GM18520 (cell line): ENCODE measurements around the gene RBM26.
A peak's percentile ranks its signal among the peaks of the same experiment; 100 is the strongest.
"Not testable (repeated sequence)": the region's sequence is repeated elsewhere in the genome, so short reads cannot be mapped to it uniquely, and the experiment has no call there.

Experiments used
- ATAC-seq: cut with Tn5 transposase; IDR thresholded peaks from one replicate; pipeline ENCODE4 v1.9.1; 2021; ENCODE audit not compliant: unreplicated experiment

Gene RBM26

DNA sequence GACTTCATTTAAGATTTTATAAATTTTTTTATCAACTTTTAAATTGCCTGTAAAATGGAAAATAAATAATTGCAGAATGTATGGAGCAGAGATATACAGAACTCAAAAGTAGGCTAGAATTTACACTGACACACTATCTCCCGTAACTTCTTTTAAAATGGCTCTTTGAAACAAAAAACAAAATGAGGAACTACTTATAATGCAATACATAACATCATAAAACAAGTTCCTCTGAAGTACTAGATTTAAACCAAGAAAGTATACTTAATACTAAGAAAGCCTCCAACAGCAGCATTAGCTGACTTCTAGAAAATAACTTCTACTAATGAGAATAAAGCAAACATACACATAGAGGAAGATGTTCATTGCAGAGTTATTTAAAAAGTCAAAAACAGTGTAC lies 17.0 kb downstream of the RBM26 start:
- no peak for ATAC-seq

GRCh38 chr13:79387853-79388252 lies 18.2 kb downstream of the RBM26 start:
- ATAC-seq: no peak

DNA sequence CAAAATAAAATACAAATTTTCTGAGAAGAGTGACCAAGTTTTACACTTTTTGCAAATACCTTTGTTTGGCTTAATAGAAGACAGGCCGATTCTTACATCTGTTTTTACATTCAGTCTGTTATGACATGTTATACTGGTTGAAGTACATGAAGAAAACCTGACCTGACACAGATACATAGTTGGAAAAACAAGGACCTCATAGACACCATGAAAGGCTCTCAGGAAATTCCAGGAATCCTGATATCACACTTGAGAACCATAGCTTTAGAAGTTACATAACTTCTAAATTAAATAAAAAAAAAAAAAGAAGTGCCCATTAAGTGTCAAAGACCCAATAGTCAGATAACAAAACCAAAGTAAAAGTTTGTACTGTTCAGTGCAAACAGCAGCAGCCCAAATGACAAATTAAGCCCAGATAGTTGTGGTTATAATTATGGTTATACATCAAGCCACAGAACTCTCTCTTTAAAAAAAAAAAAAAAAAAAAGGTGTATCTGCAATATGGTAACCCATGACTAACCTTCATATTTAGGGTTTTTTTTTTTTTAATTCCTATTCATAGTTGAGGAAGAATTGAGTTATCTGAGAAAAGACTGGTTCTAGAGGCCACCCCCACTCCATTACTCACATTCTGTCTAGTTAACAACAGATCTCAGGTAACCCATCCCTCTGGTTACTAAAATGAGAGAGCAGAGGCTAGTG lies 19.8 kb downstream of the RBM26 start:
- no peak for ATAC-seq

- peak; percentile 86 for ATAC-seq
Measured at GRCh38 chr13:79385694-79386093, 20.4 kb downstream of the RBM26 start.

DNA sequence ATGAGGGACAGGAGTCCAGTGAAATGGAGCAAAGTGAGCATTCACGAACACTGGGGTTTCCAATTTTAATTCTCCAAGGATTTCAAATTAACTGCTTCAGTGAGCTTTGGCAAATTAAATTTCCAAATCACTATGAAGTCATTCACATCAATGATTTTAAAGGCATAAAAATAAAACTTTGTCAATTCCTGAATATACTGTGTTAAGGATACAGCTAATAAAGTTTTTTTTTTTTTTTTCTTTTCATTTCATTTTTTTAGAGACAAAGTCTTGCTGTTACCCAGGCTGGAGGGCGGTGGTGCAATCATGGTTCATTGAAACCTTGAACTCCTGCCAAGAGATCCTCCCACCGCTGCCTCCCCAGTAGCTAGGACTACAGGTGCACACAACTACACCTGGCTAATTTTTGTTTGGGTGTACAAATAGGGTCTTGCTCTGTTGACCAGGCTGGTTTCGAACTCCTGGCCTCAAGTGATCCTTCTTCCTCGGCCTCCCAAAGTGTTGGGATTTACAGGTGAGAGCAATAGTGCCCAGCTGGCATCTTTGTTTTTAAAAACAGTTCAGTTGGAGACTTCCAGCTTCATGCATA lies 21.9 kb downstream of the RBM26 start:
- no peak for ATAC-seq

DNA sequence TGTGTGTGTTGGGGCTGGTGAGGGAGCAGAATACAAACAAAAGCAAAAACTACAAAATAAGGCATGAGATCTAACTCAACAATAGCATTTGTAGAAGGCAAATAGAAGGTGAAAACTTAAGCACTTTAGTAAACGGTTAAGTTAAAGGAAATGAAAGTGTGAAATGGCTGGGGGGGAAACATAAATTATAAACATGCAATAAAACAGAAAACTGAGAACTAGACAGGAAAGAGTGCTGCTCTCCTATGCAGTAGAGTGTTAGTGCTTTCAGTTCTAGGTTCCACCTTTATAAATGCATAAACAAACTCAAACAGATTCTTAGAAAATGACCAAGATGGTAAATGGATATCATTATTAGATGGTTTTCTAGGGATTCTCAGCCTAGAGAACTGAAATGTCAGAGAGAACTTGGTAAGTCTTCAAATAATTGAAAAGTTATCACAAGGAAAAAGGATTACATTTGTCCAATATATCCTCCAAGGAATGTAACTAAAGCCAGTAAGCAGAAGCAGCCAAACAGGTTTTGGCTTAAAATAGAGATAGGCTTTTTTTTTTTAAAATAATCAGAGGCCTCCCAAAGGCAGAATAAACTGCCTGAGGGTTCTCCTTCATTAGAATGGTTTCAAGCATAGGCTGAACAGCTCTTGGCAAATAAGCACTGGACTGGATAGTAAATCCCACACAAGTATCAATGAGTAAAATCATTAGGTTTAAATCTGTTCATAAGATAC lies 23.3 kb downstream of the RBM26 start:
- peak; percentile 36 for ATAC-seq

DNA sequence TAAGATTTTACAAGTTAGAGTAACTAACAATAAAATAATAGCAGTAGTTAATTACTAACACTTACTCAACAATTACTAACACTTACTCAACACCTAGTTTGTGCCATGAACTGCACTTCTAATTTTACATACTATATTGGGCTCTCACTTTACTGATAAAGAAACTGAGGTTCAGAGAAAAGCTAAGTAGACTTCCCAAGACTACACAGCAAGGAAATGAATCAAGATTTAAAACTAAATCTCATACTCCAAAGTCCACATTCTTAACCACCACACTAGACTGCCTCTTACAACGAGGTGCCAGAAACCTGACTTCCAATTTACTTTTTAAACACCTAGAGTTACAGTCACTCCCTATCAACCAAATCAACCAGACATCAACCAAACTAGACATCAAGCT lies 25.1 kb downstream of the RBM26 start:
- no peak for ATAC-seq

DNA sequence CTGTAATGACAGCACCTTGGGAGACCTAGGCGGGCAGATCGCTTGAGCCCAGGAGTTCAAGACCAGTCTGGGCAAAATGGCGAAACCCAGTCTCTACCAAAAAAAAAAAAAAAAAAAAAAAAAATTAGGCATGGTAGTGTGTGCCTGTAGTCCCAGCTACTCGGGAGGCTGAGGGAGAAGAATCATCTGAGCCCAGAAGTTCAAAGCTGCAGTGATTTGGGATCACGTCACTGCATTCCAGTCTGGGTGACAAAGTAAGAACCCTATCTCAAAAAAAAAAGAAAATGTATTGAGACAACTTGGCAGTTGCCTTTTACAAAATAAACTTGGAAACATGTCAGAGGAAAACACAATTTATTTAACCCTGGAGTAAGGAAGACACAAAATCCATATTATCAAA lies 26.8 kb downstream of the RBM26 start:
- no peak for ATAC-seq

DNA sequence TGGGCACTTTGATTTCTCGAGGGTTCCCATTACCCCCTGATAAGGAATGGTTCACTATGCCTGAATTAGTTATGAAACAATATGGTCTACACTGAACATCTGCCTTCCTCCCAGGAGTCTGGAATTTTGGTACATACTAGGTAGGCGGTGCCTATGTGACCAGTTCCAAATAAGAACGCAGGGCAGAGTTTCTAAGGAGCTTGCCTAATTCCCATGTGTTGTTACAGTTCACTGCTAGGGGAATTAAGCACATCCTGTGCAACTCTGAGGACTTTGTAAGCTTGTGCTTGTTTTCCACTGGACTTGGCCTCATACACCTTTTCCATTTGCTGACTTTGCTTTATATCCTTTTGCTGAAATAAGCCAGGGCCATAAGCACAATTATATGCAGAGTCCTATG lies 29.2 kb downstream of the RBM26 start:
- no peak for ATAC-seq

DNA sequence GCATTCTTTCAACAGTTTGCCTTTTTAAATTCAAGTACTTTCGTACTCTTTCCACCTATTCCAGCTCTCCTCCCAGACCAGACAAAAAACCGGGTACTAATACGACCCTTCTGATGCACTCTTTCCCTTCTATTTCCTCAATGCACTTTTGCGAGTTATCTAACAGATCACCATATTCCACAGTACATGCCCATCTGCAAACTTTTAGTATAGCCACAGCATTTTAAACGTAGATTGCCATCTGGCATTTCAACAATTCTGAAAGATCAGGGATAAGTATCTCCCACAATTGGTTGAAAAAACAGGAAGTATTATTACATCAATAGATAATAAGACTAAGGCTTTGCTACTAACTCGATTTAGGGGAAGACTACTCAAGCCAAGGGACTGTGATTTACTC lies 31.5 kb downstream of the RBM26 start:
- ATAC-seq: no peak

DNA sequence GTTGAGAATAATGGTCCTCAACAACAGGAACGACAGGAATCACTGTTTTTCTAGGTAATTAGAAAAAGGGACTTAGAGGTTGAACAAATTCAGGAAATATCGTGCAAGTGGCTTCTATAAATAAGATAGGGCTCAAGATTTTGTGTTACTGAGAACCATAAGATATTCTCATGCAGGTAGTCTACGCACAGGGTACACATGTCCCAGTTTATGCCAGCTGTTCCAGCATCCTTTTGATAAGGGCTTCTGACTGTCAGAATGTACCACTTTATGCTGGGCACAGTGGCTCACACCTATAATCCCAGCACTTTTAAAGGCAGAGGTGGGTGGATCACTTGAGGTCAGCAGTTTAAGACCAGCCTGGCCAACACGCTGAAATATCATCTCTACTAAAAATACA lies 32.1 kb downstream of the RBM26 start:
- no peak for ATAC-seq

GRCh38 chr13:79369226-79369625 lies 36.8 kb downstream of the RBM26 start:
- ATAC-seq: no peak

- no peak for ATAC-seq
Measured at GRCh38 chr13:79365981-79366380, 40.1 kb downstream of the RBM26 start.

- ATAC-seq: no peak
Measured at GRCh38 chr13:79361299-79361698, 44.8 kb downstream of the RBM26 start.

GRCh38 chr13:79360095-79360494 lies 46.0 kb downstream of the RBM26 start:
- ATAC-seq: no peak

DNA sequence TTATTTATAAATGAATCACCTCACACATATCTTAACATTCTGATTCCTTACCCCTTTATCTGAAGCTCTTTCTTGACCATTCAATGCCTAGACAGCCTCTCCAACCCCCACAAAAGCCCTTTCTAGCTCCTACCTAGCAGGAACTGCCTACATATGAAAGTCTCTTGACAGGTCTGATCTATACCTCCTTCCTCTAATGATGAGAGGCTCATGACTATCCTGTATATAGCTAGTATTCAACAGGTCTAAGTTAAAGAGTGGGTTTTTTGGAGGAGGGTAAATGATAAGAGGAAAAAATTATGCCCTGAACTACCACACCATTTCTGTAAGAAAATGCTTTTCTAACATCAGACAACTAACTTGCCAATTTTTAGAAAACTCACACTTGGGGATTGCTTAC lies 47.0 kb downstream of the RBM26 start:
- no peak for ATAC-seq

GRCh38 chr13:79354285-79354684 lies 51.8 kb downstream of the RBM26 start:
- no peak for ATAC-seq

- no peak for ATAC-seq
Measured at GRCh38 chr13:79353693-79354092, 52.4 kb downstream of the RBM26 start.

- ATAC-seq: no peak
Measured at GRCh38 chr13:79352107-79352506, 53.9 kb downstream of the RBM26 start.

DNA sequence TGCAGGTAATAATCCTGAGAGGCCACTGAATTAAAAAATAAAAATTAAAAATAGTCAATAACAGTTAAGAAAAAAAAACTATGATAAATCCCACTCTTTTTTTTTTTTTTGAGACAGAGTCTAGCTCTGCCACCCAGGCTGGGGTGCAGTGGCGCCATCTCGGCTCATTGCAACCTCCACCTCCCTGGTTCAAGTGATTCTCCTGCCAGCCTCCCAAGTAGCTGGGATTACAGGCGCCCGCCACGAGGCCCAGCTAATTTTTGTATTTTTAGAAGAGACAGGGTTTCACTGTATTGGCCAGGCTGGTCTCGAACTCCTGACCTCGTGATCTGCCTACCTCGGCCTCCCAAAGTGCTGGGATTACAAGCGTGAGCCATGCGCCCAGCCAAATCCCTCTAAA lies 56.4 kb downstream of the RBM26 start:
- not testable (repeated sequence) for ATAC-seq

- ATAC-seq: no peak
Measured at GRCh38 chr13:79349011-79349410, 57.0 kb downstream of the RBM26 start.

DNA sequence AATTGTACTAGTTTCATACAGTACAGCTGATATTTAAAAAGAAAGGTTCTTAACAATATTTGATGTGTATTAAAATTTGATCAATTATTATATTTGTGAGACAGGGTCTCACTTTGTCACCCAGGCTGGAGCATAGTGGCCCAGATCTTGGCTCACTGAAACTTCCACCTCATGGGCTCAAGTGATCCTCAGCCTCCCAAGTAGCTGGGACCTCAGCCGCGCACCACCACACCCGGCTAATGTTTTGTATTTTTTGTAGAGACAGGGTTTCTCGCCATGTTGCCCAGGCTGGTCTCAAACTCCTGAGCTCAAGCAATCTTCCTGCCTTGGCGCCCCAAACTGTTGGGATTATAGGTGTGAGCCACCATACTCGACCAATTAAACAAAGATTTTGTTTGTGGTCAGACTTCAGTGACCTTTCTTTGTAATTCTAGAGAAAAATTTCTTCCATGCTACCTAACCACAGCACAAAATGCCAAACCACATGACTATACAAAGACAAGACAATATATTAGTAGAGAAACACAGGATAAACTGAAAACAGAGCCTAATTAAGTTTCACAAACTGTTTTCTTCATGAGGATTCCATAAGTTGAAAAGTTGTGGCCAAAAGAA lies 59.6 kb downstream of the RBM26 start:
- no peak for ATAC-seq
